ENCODE data around the gene APOL4.

Gene APOL4

DNA sequence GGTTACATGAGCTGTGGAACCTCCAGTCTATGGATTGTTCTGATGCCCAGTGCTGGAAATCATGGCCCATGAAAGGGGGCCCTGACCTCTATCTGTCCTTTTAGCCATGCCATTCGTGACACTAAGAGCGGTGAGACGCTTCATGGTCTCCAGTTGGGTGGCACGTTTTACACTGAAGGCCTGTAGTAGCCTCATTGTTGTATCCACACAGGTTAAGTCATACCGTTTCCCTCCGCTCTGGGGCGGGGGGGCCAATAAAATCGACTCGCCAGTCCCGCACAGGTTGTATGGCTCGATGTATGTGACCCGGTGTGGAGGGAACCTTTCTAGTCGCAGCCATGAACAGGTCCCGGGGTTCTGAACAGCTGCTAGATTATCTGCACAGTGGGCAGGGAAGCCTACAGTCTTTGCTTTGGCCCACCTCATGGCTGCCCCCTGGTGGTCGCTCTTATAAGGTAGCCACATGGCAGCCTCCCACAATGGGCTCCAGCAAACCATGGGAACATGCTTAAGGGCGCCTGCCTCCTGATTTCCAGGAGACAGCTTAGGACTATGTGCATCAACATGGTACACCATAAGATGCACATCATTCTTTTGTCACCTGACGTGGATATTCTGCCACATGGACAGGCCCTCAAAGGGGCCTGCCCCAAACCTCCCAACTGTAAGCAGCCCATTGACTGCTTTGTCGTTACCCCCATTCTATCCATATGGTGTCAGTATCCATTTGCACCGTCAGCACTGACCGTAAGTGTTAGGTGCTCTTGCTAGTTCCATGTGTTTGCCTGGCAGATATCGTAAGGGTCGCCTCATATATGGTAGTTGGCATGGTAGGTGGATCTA, 21.4 kb downstream of the APOL4 start:
- Histone ChIP-seq H3K9ac (ENCODE audit: low read length) (peak overlapping the region; percentile 31; the same call in 1 of the 2 replicates), H3K4me2 (ENCODE audit: low read length) (peak overlapping the region; percentile 28; the same call in 1 of the 2 replicates), H3K36me3 (ENCODE audit: insufficient read depth, low read length) (no peaks in the 10 kb centered on the region), H3K27ac (ENCODE audit: low read depth, low read length, poor library complexity, severe bottlenecking) (no peak overlapping the region), H3K9me3 (ENCODE audit: low read length) (no peaks in the 10 kb centered on the region), H4K20me1 (ENCODE audit: insufficient read depth, low read length) (no peaks in the 10 kb centered on the region), H3F3A (ENCODE audit: insufficient read depth, low read length) (no peaks in the 10 kb centered on the region), H3K27me3 (ENCODE audit: insufficient read depth, low read length) (no peaks in the 10 kb centered on the region; the same call in 1 of the 2 replicates), H3K79me2 (ENCODE audit: insufficient read depth, low read length) (no peaks in the 10 kb centered on the region), H3K4me1 (ENCODE audit: insufficient read depth, low read length, severe bottlenecking) (peaks cover 4% of the 10 kb centered on the region), H2AFZ (ENCODE audit: low read length) (0 out of 2 replicates have a peak overlapping the region, but pooled peaks have one; percentile 78), H3K4me3 (ENCODE audit: low read depth, low read length, poor library complexity, severe bottlenecking) (no peak overlapping the region), H3K9me2 (ENCODE audit: low read depth, low read length) (no peaks in the 10 kb centered on the region)
- TF ChIP-seq, protein P1, sequence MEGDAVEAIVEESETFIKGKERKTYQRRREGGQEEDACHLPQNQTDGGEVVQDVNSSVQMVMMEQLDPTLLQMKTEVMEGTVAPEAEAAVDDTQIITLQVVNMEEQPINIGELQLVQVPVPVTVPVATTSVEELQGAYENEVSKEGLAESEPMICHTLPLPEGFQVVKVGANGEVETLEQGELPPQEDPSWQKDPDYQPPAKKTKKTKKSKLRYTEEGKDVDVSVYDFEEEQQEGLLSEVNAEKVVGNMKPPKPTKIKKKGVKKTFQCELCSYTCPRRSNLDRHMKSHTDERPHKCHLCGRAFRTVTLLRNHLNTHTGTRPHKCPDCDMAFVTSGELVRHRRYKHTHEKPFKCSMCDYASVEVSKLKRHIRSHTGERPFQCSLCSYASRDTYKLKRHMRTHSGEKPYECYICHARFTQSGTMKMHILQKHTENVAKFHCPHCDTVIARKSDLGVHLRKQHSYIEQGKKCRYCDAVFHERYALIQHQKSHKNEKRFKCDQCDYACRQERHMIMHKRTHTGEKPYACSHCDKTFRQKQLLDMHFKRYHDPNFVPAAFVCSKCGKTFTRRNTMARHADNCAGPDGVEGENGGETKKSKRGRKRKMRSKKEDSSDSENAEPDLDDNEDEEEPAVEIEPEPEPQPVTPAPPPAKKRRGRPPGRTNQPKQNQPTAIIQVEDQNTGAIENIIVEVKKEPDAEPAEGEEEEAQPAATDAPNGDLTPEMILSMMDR (IDR thresholded peaks at IDR 0.05; ENCODE audit: low read length): peak; percentile 86
- TF ChIP-seq EZH2 (IDR thresholded peaks at IDR 0.05; ENCODE audit: borderline replicate concordance, low read length): no peak

DNA sequence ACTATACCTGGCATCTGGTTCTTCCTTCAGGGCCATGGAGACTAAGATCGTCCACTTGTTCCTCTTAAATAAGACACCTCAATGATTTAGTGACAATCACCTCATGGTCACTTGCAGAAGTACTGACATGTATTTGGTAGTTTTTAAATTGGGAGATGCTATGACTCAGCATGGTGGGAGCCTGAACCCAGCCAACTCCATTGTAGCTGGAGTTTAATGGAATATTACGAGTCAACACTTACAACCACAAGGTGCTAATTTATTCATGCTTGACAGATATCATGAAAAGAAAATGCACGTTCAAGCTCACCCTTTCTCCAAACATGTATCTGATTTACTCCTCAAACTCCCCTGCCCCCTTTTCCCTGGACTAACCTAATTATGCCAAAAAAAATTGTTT, 24.4 kb downstream of the APOL4 start:
- H3K27ac ChIP-seq (ENCODE audit: low read depth, low read length, poor library complexity, severe bottlenecking): no peak overlapping the region
- H3K4me1 ChIP-seq (ENCODE audit: insufficient read depth, low read length, severe bottlenecking): peaks cover 4% of the 10 kb centered on the region
- no peaks in the 10 kb centered on the region for H3K79me2 ChIP-seq (ENCODE audit: insufficient read depth, low read length)
- H4K20me1 ChIP-seq (ENCODE audit: insufficient read depth, low read length): no peaks in the 10 kb centered on the region
- no peak overlapping the region for H3K4me3 ChIP-seq (ENCODE audit: low read depth, low read length, poor library complexity, severe bottlenecking)
- H2AFZ ChIP-seq (ENCODE audit: low read length): no peak overlapping the region
- no peaks in the 10 kb centered on the region; the same call in 1 of the 2 replicates for H3F3A ChIP-seq (ENCODE audit: insufficient read depth, low read length)
- H3K36me3 ChIP-seq (ENCODE audit: insufficient read depth, low read length): no peaks in the 10 kb centered on the region
- H3K9me2 ChIP-seq (ENCODE audit: low read depth, low read length): no peaks in the 10 kb centered on the region
- H3K4me2 ChIP-seq (ENCODE audit: low read length): no peak overlapping the region
- H3K9ac ChIP-seq (ENCODE audit: low read length): no peak overlapping the region
- TF ChIP-seq, protein P1 (IDR thresholded peaks at IDR 0.05; ENCODE audit: low read length): no peak
- TF ChIP-seq EZH2 (IDR thresholded peaks at IDR 0.05; ENCODE audit: borderline replicate concordance, low read length): no peak
- H3K27me3 ChIP-seq (ENCODE audit: insufficient read depth, low read length): no peaks in the 10 kb centered on the region
- no peaks in the 10 kb centered on the region for H3K9me3 ChIP-seq (ENCODE audit: low read length)

DNA sequence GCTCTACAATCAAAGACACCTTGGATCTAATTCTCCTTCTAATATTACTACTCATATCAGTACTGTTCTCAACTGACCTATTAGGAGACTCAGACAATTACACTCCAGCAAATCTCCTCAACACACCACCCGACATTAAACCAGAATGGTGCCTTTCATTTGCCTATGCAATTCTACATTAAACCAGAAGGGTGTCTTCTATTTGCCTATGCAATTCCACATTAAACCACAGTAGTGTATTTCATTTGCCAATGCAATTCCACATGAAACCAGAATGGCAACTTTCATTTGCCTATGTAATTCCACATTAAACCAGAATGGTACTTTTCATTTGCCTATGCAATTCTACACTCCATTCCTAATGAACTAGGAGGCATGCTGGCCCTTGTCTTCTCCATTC, 25.7 kb downstream of the APOL4 start:
- Histone ChIP-seq H3K79me2 (ENCODE audit: insufficient read depth, low read length) (no peaks in the 10 kb centered on the region), H4K20me1 (ENCODE audit: insufficient read depth, low read length) (no peaks in the 10 kb centered on the region), H3K27ac (ENCODE audit: low read depth, low read length, poor library complexity, severe bottlenecking) (no peak overlapping the region), H3K9ac (ENCODE audit: low read length) (no peak overlapping the region), H3K36me3 (ENCODE audit: insufficient read depth, low read length) (no peaks in the 10 kb centered on the region), H2AFZ (ENCODE audit: low read length) (no peak overlapping the region), H3K4me3 (ENCODE audit: low read depth, low read length, poor library complexity, severe bottlenecking) (no peak overlapping the region), H3K27me3 (ENCODE audit: insufficient read depth, low read length) (no peaks in the 10 kb centered on the region), H3K9me3 (ENCODE audit: low read length) (no peaks in the 10 kb centered on the region), H3K4me2 (ENCODE audit: low read length) (no peak overlapping the region), H3F3A (ENCODE audit: insufficient read depth, low read length) (no peaks in the 10 kb centered on the region; the same call in 1 of the 2 replicates), H3K4me1 (ENCODE audit: insufficient read depth, low read length, severe bottlenecking) (peaks cover 4% of the 10 kb centered on the region), H3K9me2 (ENCODE audit: low read depth, low read length) (no peaks in the 10 kb centered on the region)
- no peak for TF ChIP-seq EZH2 (IDR thresholded peaks at IDR 0.05; ENCODE audit: borderline replicate concordance, low read length)
- TF ChIP-seq, protein P1 (IDR thresholded peaks at IDR 0.05; ENCODE audit: low read length): no peak

Data from OCI-LY1 (cell line).